ENCODE measurements around the gene TMC2. TPM values are rescaled to one million over a fixed set of nuclear protein-coding genes. Genes with fewer than 3 reads are reported as not detected.

TMC2 gene
- total RNA-seq, 1 donor from 2014 or later: 1.7 TPM

DNA sequence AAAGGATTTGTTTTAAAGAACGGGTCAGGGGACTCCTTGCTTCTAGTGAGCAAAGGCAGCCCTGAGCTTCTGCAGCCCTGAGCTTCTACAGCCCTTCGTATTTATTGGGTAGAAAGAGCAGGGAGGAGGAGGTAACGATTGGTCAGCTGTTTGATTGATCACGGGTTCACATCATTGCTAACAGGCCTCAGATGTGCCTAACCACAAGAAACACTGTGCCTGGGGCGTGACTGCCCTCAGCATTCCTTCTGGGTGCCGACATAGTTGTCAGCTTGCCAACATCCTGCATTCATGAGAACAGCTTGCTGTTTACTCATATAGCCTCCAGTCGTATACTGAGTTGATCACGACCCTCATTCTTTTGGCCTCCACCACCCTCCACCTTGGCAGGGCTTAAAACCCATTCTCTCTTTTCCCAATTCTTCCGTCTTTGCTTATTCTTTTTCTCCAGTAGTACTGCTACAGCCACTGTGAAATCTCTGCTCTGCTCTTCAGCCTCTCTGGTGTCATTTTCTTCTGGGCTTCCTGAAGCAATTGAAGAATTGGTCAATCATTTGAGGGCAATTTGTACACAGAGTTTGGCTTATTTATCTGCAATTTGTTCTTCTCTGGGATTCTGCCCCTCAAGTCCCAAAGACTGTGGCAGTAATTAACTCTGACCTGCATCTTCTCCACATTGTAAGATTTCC lies 90.6 kb downstream of the TMC2 start:
- DNase-seq: no peak

DNA sequence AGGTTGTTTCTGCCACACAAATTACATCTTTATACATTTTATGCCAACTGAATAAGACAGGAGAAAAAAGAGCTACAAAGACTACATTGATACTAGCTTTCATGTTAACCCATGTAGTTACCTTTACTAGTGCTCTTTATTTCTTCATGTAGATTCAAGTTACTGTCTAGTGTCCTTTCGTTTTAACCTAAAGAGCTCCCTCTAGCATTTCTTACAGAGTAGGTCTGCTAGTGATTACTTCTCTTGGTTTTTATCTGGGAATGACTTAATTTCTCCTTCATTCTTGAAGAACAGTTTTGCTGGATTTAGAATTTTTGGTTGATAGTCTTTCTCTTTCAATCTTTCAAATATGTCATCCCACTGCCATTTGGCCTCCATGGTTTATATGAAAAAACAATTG lies 94.9 kb downstream of the TMC2 start:
- no peak for DNase-seq

DNA sequence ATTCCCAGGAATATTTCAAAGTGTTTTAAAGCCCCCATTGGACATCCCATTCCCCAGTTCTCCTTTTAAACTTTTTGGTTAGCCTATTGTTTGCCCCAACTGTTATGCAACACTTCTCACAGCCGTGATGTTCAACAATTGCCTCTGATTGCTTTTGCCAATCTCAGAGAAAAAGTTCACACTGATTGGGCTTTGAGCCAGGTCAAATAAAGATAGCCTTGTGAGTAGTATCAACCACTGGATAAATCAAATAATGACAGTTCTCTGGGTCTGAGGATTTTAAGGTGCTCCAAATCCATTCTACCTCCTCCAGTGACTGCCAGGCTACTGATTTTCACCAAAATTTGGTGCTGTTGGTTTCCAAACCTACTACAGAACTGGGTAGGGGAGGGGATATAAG lies 97.0 kb downstream of the TMC2 start:
- DNase-seq: no peak

DNA sequence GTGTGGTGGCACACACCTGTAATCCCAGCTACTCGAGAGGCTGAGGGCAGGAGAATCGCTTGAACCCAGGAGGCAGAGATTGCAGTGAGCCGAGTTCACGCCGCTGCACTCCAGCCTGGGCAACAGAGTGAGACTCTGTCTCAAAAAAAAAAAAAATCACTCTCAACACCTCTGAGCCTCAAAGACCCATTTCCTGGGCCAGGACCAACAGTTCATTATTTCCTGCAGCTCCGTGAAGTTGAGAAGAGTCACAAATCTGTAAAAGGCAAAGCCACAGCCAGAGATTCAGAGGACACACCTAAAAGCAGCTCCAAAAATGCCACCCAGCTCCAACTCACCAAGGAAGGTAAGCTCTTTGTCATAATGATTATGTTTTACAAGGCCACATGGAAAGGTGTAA lies 100.9 kb downstream of the TMC2 start:
- no peak for DNase-seq

GRCh38 chr20:2640260-2640659 lies 103.9 kb downstream of the TMC2 start:
- no peak for DNase-seq

- no peak for DNase-seq
These were observed 104.5 kb downstream of the TMC2 start for GRCh38 chr20:2640899-2641298.

- DNase-seq: no peak
These were observed 107.3 kb downstream of the TMC2 start for GRCh38 chr20:2643708-2644107.

- peak; percentile 92 for DNase-seq
These were observed 115.7 kb downstream of the TMC2 start, which contains the start of gene NOP56 for GRCh38 chr20:2651772-2652723. NOP56 (plus strand) TSS chr20:2652632; CDS start chr20:2652661, 29 bp downstream.

GRCh38 chr20:2652724-2653555 lies 116.6 kb downstream of the TMC2 start:
- DNase-seq: no peak

- no peak for DNase-seq
These were observed 117.4 kb downstream of the TMC2 start for GRCh38 chr20:2653556-2654383.

DNA sequence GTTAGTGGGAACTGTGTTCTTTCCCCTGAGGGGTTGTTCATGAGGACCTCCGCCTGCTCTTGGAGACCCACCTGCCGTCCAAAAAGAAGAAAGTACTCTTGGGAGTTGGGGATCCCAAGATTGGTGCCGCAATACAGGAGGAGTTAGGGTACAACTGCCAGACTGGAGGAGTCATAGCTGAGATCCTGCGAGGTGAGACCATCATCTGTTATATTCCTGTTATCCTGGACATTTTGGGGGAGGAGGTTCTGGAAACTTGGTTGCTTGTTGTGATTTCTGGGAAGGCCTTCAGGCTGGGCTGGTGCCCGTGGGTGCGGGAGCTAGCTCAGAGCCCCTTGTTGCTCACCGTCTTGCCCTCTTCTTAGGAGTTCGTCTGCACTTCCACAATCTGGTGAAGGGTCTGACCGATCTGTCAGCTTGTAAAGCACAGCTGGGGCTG lies 118.0 kb downstream of the TMC2 start:
- no peak for DNase-seq

GRCh38 chr20:2654831-2655230 lies 118.5 kb downstream of the TMC2 start:
- DNase-seq: no peak

DNA sequence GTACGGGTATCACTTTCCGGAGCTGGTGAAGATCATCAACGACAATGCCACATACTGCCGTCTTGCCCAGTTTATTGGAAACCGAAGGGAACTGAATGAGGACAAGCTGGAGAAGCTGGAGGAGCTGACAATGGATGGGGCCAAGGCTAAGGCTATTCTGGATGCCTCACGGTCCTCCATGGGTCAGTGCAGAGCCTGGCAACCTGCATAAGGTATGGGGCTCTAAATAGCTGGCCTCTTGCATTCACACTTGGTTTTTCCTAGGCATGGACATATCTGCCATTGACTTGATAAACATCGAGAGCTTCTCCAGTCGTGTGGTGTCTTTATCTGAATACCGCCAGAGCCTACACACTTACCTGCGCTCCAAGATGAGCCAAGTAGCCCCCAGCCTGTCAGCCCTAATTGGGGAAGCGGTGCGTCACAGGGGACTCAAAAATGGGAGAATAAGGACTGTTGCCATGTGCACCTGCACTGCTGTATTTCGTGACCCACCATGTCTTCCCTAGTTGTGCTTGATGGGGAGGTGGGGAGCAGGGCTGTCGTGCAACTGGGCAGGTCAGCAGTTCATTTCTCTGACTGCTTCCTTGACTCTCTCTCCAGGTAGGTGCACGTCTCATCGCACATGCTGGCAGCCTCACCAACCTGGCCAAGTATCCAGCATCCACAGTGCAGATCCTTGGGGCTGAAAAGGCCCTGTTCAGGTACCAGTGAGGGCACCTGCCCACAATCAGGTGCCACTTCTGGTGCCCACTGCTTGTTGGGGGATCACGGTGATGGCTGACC lies 119.2 kb downstream of the TMC2 start:
- DNase-seq: no peak

DNA sequence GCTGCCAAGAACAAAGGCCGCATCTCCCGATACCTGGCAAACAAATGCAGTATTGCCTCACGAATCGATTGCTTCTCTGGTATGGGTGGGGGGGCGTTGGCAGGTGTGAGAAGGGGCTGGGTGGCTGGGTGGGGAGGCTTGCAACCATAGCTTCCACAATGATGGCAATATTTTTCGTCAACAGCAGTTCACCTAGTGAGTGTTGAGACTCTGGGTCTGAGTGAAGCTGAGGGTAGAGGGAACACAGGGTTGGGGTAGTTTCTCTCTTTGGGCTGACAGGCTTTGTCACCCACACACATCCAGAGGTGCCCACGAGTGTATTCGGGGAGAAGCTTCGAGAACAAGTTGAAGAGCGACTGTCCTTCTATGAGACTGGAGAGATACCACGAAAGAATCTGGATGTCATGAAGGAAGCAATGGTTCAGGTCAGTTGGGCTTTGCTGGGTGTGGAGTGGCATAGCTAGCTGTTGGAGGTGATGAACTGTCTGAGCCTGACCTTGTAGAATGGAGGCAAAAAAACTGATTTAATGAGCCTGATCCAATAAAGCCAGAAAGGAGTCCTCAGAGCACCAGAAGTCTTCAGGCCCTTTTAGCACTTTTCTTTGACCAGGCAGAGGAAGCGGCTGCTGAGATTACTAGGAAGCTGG lies 120.2 kb downstream of the TMC2 start:
- DNase-seq: no peak

- no peak for DNase-seq
These were observed 120.9 kb downstream of the TMC2 start for GRCh38 chr20:2657241-2657640.

GRCh38 chr20:2657674-2658073 lies 121.3 kb downstream of the TMC2 start:
- DNase-seq: no peak

GRCh38 chr20:2658414-2659354 lies 122.3 kb downstream of the TMC2 start:
- no peak for DNase-seq

- no peak for DNase-seq
These were observed 123.2 kb downstream of the TMC2 start for GRCh38 chr20:2659547-2659946.

DNA sequence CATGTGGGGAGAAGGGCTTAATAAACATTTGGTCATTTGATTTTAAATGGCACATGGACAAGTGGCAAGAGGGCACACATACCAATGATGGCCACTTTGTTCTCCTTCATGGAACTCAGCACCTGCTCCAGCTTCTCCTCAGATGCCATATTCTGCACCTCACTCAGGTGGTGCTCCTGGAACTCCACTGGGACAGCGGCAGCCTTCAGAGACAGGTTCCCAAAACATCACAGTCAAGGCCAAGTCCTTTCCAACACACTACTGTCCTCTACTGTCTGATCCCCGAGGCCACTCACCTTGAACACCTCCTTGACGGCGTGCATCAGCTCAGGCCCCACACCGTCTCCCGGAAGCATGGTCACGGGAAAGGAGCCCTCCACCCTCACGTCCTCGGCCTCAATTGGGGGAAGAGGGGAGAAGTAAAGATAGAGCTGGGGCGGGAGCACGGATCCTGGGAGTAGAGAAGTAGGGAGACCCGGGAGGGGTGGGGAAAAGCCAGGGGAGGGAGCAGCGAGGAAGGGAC lies 127.1 kb downstream of the TMC2 start:
- DNase-seq: no peak

Measured in occipital lobe (tissue), 2 donors.